Activated naive CD4-positive, alpha-beta T cell treated with anti-CD3 and anti-CD28 coated beads, Interleukin-2, amount 50 U/mL, for 24 hours (primary cell): ENCODE measurements around the gene HS6ST3.
"Not testable (repeated sequence)": the region's sequence is repeated elsewhere in the genome, so short reads cannot be mapped to it uniquely, and the experiment has no call there.

Source experiments
- H3K27ac Mint-ChIP-seq: one replicate; pipeline ENCODE4 v1.8.0; 2021; ENCODE audit warnings: mild to moderate bottlenecking, mixed read lengths
- H3K27me3 Mint-ChIP-seq: one replicate; pipeline ENCODE4 v1.8.0; 2021; ENCODE audit warnings: mixed read lengths
- H3K36me3 Mint-ChIP-seq: one replicate; pipeline ENCODE4 v1.8.0; 2021; ENCODE audit warnings: mixed read lengths
- H3K4me1 Mint-ChIP-seq: one replicate; pipeline ENCODE4 v1.8.0; 2021; ENCODE audit warnings: mixed read lengths
- H3K4me3 Mint-ChIP-seq: one replicate; pipeline ENCODE4 v1.8.0; 2021; ENCODE audit warnings: mild to moderate bottlenecking, mixed read lengths
- H3K9me3 Mint-ChIP-seq: one replicate; pipeline ENCODE4 v1.8.0; 2021; ENCODE audit warnings: mixed read lengths

The HS6ST3 gene

GRCh38 chr13:96081888-96082287, 8.0 kb upstream of the HS6ST3 start:
- Mint-ChIP-seq H3K36me3 (no peaks in the 10 kb centered on the region), H3K4me1 (no peaks in the 10 kb centered on the region), H3K27ac (no peak overlapping the region), H3K9me3 (peaks cover 2% of the 10 kb centered on the region), H3K27me3 (no peaks in the 10 kb centered on the region), H3K4me3 (no peak overlapping the region)

- no peaks in the 10 kb centered on the region for H3K27me3 Mint-ChIP-seq
- no peak overlapping the region for H3K4me3 Mint-ChIP-seq
- no peaks in the 10 kb centered on the region for H3K4me1 Mint-ChIP-seq
- H3K36me3 Mint-ChIP-seq: no peaks in the 10 kb centered on the region
- no peaks in the 10 kb centered on the region for H3K9me3 Mint-ChIP-seq
- no peak overlapping the region for H3K27ac Mint-ChIP-seq
Observed at GRCh38 chr13:96082640-96083039, 7.3 kb upstream of the HS6ST3 start.

- no peaks in the 10 kb centered on the region for H3K4me1 Mint-ChIP-seq
- no peaks in the 10 kb centered on the region for H3K9me3 Mint-ChIP-seq
- no peak overlapping the region for H3K27ac Mint-ChIP-seq
- no peak overlapping the region for H3K4me3 Mint-ChIP-seq
- no peaks in the 10 kb centered on the region for H3K36me3 Mint-ChIP-seq
- H3K27me3 Mint-ChIP-seq: peaks cover 19% of the 10 kb centered on the region
Observed at GRCh38 chr13:96086736-96087135, 3.2 kb upstream of the HS6ST3 start.

GRCh38 chr13:96089139-96089538, 768 bp upstream of the HS6ST3 start:
- Mint-ChIP-seq H3K27me3 (peaks cover 33% of the 10 kb centered on the region), H3K27ac (no peak overlapping the region), H3K4me3 (no peak overlapping the region), H3K9me3 (no peaks in the 10 kb centered on the region), H3K36me3 (no peaks in the 10 kb centered on the region), H3K4me1 (no peaks in the 10 kb centered on the region)

GRCh38 chr13:96090240-96091101, 564 bp downstream of the HS6ST3 start:
- Mint-ChIP-seq H3K4me3 (no peak overlapping the region), H3K36me3 (no peaks in the 10 kb centered on the region), H3K27me3 (peaks cover 36% of the 10 kb centered on the region), H3K9me3 (no peaks in the 10 kb centered on the region), H3K4me1 (no peaks in the 10 kb centered on the region), H3K27ac (no peak overlapping the region)

- Mint-ChIP-seq H3K27ac (no peak overlapping the region), H3K36me3 (no peaks in the 10 kb centered on the region), H3K9me3 (no peaks in the 10 kb centered on the region), H3K4me3 (no peak overlapping the region), H3K27me3 (peaks cover 36% of the 10 kb centered on the region), H3K4me1 (no peaks in the 10 kb centered on the region)
Observed at GRCh38 chr13:96091164-96092117, 1.5 kb downstream of the HS6ST3 start.

GRCh38 chr13:96093296-96094006, 3.5 kb downstream of the HS6ST3 start:
- Mint-ChIP-seq H3K4me3 (no peak overlapping the region), H3K27ac (no peak overlapping the region), H3K27me3 (peaks cover 34% of the 10 kb centered on the region), H3K4me1 (no peaks in the 10 kb centered on the region), H3K36me3 (peaks cover 2% of the 10 kb centered on the region), H3K9me3 (peaks cover 5% of the 10 kb centered on the region)

- Mint-ChIP-seq H3K27me3 (peaks cover 3% of the 10 kb centered on the region), H3K4me1 (no peaks in the 10 kb centered on the region), H3K9me3 (peaks cover 5% of the 10 kb centered on the region), H3K27ac (no peak overlapping the region), H3K36me3 (peaks cover 2% of the 10 kb centered on the region), H3K4me3 (no peak overlapping the region)
Observed at GRCh38 chr13:96100457-96101220, 10.7 kb downstream of the HS6ST3 start.

- Mint-ChIP-seq H3K36me3 (no peaks in the 10 kb centered on the region), H3K27me3 (no peaks in the 10 kb centered on the region), H3K9me3 (peaks cover 12% of the 10 kb centered on the region), H3K27ac (no peak overlapping the region), H3K4me1 (no peaks in the 10 kb centered on the region), H3K4me3 (no peak overlapping the region)
Observed at GRCh38 chr13:96104516-96104915, 14.6 kb downstream of the HS6ST3 start.

GRCh38 chr13:96108072-96108471, 18.2 kb downstream of the HS6ST3 start:
- H3K36me3 Mint-ChIP-seq, H3K27ac Mint-ChIP-seq, H3K4me1 Mint-ChIP-seq, H3K4me3 Mint-ChIP-seq, H3K27me3 Mint-ChIP-seq: not testable (repeated sequence)
- H3K9me3 Mint-ChIP-seq: peaks cover 18% of the 10 kb centered on the region

- Mint-ChIP-seq H3K27ac (no peak overlapping the region), H3K36me3 (no peaks in the 10 kb centered on the region), H3K4me1 (no peaks in the 10 kb centered on the region), H3K27me3 (peaks cover 1% of the 10 kb centered on the region), H3K4me3 (no peak overlapping the region), H3K9me3 (peaks cover 18% of the 10 kb centered on the region)
Observed at GRCh38 chr13:96109125-96109524, 19.2 kb downstream of the HS6ST3 start.

- H3K27ac Mint-ChIP-seq: no peak overlapping the region
Observed at GRCh38 chr13:96112936-96113335, 23.0 kb downstream of the HS6ST3 start.

GRCh38 chr13:96115368-96115767, 25.5 kb downstream of the HS6ST3 start:
- not testable (repeated sequence) for H3K9me3 Mint-ChIP-seq, H3K4me3 Mint-ChIP-seq, H3K27me3 Mint-ChIP-seq

More at GRCh38 chr13:96112936-96113335, 23.0 kb downstream of the HS6ST3 start:
- Mint-ChIP-seq H3K9me3 (peaks cover 9% of the 10 kb centered on the region), H3K4me3 (no peak overlapping the region), H3K36me3 (no peaks in the 10 kb centered on the region), H3K27me3 (peaks cover 1% of the 10 kb centered on the region), H3K4me1 (no peaks in the 10 kb centered on the region)

GRCh38 chr13:96119921-96120320, 30.0 kb downstream of the HS6ST3 start:
- H3K36me3 Mint-ChIP-seq: no peaks in the 10 kb centered on the region
- H3K27me3 Mint-ChIP-seq: peaks cover 2% of the 10 kb centered on the region
- no peaks in the 10 kb centered on the region for H3K4me1 Mint-ChIP-seq
- no peaks in the 10 kb centered on the region for H3K9me3 Mint-ChIP-seq
- H3K4me3 Mint-ChIP-seq: no peak overlapping the region
- no peak overlapping the region for H3K27ac Mint-ChIP-seq

More at GRCh38 chr13:96115368-96115767, 25.5 kb downstream of the HS6ST3 start:
- not testable (repeated sequence) for H3K27ac Mint-ChIP-seq, H3K36me3 Mint-ChIP-seq, H3K4me1 Mint-ChIP-seq

GRCh38 chr13:96130818-96131340, 41.0 kb downstream of the HS6ST3 start:
- Mint-ChIP-seq H3K27ac (no peak overlapping the region), H3K27me3 (no peaks in the 10 kb centered on the region), H3K4me3 (no peak overlapping the region), H3K36me3 (no peaks in the 10 kb centered on the region), H3K4me1 (no peaks in the 10 kb centered on the region), H3K9me3 (peaks cover 5% of the 10 kb centered on the region)
